Measurements from ENCODE around the gene DOK6.

DNA sequence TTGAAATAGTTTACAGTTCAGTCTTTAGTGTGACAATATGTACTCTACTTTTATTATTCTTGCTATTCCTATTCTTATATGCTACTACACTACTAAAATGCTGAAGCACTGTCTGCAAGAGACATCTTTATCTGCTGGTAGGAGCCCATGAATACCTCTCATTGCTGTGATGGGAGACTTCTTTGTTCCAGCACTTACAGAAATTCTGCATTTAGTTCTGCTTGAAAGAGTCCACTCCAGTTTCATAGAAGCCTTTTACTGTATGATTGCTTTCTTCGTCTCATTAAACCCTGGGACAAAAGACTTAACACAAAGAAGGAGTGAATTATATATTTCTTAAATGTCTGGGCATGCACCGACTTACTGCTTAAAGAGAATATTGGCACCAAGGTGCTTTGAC is 274.3 kb downstream of the DOK6 start:
- TF ChIP-seq EZH2 (IDR thresholded peaks at IDR 0.05) (no peak), FOXP2 (optimal IDR thresholded peaks at IDR 0.05; ENCODE audit: control extremely low read depth, extremely low read length, insufficient read depth) (no peak)
